Measurements from ENCODE around the gene AGAP1.

GRCh38 chr2:235618039-235618438, 124.2 kb downstream of the AGAP1 start:
- no peak for TF ChIP-seq CTCF (IDR thresholded peaks at IDR 0.05; ENCODE audit: insufficient read depth, low read depth, low read length)
- TF ChIP-seq EZH2 (IDR thresholded peaks at IDR 0.05; ENCODE audit: insufficient read depth, low read length) = no peak
